PC-3 (cell line): Measurements from ENCODE around the gene NCAPG2.

Experiments
- CTCF ChIP-seq: fragments of 300-600 bp; sonication (generic); conservative IDR thresholded peaks from 2 replicates; pipeline ENCODE4 v1.5.1; 2017; ENCODE audit warnings: antibody characterized with exemption, low read depth, mild to moderate bottlenecking, low read length
- EZH2 ChIP-seq: fragments of 300-600 bp; sonication (generic); IDR thresholded peaks from one replicate; pipeline ENCODE4 v1.6.1; 2017; ENCODE audit warnings: antibody characterized with exemption, mild to moderate bottlenecking, low read length; ENCODE audit not compliant: unreplicated experiment
- EZH2phosphoT487 ChIP-seq: fragments of 300-600 bp; sonication (generic); IDR thresholded peaks from 2 replicates; pipeline ENCODE4 v1.6.1; 2018; ENCODE audit warnings: mild to moderate bottlenecking, antibody characterized with exemption, low read length, borderline replicate concordance

GRCh38 chr7:158683541-158683940 lies 21.1 kb downstream of the NCAPG2 start:
- TF ChIP-seq EZH2 (no peak), CTCF (no peak), EZH2phosphoT487 (no peak)
